Kidney capillary endothelial cell (primary cell): ENCODE data around the gene SPSB3.
"Not testable (repeated sequence)": the region's sequence is repeated elsewhere in the genome, so short reads cannot be mapped to it uniquely, and the experiment has no call there.

ENCODE experiments used
- DNase-seq: peaks from one replicate; pipeline ENCODE4 v3.0.0-alpha.2; 2018; ENCODE audit warnings: low spot score

The SPSB3 gene

DNA sequence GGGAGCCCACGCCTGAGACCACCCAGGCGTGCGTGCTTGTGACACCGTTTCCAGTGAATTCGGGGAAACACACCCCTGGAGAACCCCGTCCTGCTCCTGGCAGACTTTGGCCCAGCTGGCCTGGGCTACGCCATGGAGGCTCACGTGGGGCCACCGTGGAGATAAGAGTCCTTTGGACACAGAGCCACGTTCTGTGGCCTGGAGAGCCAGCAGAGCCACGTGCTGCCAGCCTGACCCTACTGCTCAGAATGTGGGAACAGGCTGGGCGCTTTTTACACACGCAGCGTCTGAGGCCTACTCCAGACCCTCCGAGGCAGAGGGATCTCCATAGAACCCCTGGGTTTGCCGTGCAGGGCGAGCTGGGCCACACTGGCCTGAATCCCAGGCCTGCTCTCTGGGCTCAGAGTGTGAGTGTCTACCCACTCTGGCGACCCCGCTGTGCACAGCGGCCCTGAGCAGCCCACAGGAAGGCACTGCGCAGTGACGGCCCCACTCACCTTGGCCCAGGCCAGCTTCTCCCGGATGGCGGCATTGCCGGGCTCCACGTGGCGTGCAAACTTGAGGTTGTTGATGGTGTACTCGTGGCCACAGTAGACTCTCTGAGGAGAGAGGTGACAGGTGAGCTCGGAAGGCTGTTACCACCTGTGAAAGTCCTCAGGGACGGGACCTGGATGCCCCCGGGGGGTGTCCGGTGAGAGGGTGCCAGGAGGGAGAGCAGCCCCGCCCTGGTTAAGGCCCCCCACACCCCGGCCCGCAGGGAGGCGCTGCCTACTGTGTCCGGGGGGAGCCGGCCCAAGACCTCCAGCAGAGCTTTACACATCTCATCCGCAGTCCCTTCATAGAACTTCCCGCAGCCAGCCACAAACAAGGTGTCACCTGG is 34.3 kb upstream of the SPSB3 start:
- DNase-seq, result no peak

DNA sequence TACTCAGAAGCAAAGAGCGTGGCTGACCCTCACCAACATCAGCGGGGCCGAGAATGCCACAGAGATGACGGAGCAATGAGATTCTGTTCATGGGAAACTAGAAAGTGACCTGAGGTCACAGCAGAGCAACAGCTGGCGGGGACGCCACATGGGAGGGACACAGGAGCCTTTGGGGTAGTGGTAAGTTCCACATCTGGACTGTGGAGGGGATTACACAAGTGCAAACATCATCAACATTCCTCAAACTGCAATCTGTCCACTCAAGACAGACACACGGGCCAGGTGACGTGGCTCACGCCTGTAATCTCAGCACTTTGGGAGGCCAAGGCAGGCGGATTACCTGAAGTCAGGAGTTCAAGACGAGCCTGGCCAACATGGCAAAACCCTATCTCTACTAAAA is 33.1 kb upstream of the SPSB3 start:
- no peak for DNase-seq

DNA sequence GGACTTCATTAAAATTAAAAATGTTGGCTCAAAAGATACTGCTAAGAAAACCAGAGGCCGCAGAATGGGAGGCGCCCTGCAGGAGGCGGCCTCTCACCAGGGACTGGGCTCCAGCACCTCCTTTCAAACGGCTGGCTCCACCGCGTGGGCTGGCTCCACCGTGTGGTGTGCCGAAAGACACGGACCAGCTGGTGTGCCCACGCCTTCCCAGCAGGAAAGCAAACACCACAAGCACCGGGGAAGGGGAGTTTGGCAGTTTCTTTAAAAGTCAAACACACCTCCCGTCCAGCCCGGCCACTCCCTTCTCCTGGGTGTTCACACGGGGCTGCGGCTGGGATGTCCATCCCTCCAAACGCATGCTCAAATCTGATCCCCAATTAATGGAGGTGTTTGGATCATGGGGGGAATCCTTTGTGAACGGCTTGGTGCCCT is 30.4 kb upstream of the SPSB3 start:
- DNase-seq, result peak; percentile 10

DNA sequence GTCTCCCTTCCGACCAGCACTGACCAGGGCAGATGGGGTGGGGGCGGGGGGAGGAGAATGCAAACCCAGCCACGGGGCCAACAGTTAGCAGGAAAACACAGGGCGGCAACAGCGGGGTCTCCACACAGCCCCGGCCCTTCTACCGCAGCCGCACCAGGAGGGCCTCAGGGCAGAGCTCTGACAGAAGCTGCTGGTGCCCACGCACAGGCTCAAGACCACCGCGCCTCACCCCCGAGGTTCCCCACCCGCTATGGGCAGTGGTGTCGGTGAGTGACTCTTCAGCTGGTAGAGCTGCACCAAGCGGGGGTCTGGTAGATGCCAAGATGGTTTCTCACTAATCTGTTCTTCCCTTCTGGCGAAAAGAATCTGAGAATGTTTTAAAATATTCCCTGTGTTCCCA is 28.2 kb upstream of the SPSB3 start:
- no peak for DNase-seq

DNA sequence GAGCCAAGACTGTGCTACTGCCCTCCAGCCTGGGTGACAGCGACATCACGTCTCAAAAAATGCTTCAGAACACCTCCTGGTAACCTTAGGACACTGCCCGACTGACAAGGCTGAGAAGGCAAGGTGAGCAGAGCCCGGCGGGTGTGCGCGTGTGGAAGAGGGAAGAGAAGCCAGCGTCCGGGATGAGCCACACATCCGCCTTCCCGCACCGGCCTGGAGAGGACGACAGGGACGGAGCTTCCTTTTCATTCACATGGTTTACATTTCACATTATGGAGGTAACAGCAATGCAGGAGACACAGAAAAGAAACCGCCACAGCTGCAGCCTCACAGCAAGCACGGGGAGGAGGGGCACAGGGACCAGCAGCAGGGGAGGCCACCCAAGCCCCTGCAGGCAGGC is 27.7 kb upstream of the SPSB3 start:
- DNase-seq, result no peak

DNA sequence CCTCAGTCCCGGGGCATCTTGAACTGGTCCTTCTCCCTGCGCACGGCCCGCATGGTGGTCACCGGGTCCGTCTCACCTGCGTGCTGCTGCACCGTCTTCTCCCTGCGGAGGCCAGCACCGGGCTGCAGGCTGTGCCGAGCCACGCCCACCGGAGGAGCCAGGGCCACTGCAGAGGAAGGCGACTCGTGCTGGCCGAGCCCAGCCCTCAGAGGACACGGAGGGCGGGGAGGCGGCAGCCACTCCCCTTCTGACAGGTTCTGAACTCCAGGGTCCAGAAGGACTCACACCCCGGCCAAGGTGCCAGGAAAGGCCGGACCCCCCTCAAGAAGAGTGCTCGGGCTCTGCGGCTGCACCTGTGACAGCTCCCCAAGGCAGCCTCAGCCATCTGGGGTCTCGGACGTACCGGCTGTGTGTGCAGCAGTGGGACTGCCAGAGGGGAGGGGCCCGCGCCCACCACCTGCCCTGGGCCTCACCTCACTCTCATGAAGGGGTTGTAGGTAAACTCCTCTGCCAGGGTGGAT is 27.0 kb upstream of the SPSB3 start:
- no peak for DNase-seq

DNA sequence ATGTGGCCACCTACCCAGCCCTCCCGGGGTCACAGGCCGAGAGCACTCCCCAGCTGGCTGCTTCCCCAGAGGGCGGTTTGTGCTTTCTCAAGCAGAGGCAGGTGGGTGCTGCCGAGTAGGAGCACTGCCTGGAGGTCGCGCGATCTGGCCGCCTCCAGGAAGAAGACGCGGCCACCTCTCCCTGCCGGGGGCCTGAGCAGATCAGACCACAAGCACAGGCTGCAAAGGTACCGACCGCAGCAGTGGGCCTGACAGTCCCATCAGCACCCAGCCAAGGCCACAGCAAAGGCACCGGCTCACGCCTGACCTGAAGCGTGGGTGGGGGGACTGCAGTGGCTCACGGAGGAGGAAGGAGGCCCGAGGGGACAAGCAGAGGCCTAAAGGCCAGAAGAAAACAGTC is 26.3 kb upstream of the SPSB3 start:
- no peak for DNase-seq

DNA sequence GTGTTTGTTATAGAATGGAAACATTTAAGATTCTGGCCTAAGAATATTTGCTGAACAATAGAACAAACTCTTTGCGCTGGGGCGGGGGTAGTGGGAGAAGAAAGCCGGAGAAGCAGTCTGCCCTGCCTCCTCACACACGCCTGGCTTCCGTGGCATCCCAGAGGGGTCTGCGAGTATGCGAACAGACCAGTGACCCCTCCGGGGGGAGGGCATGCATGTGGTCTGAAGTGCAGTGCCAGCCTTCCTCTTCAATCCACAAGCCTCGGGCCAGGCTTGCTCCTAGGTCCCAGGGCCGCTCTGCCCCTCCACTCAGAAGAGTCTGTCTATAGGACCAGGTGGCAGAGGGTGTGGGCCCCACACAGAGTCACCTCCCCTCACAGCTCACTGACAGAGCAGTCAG is 25.3 kb upstream of the SPSB3 start:
- DNase-seq, result no peak

DNA sequence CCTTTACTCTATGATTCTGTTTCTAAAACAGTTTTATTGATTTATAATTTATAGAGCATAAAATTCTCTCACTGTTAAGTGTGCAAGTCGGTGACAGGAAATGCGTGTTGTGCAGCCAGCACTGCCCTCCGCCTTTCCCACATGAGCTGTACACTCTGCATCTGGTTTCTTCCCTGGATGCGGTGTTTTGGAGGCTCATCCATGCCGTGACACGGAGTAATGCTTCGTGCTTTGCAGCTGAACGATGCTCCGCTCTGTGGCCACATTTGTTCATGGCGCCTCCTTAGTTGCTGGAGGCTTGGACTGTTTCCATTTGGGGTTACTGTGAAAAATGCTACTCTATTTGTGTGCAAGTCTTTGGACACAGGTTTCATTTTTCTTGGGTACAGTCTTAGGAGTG is 18.3 kb upstream of the SPSB3 start:
- DNase-seq, result no peak

DNA sequence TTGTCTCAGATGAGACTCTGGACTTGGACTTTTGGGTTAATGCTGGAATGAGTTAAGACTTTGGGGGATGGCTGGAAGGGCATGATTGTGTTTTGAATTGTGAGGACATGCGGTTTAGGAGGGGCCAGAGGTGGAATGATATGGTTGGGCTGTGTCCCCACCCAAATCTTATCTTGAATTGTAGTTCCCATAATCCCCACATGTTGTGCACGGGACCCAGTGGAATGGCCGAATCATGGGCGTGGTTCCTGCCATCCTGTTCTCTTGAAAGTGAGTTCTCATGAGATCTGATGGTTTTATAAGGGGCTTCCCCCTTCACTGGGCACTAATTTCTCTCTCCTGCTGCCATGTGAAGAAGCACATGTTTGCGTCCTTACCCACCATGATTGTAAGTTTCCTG is 16.9 kb upstream of the SPSB3 start:
- not testable (repeated sequence) for DNase-seq

DNA sequence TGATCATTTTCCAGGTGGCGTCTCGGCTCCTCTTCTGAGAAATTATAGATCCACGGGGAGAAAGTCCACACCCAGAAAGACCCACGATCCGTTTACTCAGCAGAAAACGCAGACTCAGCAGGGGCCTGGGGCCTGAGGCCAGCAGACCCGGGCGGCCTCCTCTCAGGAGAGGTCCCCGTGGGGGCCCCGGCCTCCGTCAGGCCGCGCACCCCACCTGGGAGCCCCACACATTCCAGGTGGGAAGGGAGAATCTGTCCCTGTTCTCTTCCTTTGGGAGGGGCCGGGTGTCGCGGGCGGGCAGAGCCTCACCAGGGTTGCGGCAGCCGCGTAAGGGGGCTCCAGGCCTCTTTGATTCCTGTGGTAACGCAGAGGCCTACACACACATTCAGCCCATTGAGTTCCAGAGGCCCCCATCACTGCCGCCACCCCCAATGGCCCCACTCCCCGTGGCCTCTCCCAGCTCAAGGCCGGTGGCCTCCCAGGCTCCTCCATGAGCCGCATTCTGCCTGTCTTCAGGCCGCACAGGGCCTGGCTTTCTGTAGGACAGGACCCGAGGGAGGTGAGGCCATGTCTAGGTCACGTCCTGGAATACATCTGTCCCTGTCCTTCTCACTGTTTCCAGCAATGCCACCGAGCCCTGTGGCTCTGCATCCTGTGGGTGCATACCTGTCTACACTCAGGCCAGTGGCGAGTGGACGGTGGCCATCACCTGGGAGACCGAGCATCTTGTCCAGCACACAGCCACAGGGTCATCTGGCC is 12.7 kb upstream of the SPSB3 start:
- DNase-seq, result no peak

DNA sequence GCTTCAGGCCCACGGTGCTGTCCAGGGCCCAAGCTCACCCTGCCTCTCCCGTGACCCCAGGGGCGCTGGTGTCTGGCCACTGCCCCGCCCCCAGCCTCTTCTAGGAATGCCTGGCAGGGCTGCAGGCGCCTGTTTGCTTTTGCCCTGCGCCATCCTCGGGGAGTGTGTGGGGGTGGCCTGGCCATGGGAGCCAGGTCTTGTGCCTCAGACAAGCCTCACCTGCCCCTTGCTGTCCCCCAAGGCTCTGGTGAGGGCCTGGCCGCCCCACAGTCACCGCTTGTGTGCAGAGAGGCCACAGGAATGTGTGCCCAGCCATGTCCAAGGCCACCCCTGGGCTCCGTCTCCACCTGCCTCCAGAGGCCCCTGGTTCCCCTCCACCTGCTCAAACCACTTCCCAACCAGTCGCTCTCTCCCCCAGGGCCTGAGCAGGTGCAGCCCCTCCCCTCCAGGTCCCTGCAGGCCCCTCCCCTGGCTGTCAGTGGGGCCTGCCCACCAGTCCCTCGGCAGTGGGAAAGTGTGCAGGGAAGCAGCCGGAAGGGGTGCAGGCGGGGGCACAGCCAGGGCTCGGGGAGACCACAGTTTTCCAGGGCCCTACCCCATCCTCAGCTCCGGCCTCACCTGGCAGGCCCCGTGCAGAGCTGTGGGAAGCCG is 12.0 kb upstream of the SPSB3 start:
- DNase-seq, result no peak

DNA sequence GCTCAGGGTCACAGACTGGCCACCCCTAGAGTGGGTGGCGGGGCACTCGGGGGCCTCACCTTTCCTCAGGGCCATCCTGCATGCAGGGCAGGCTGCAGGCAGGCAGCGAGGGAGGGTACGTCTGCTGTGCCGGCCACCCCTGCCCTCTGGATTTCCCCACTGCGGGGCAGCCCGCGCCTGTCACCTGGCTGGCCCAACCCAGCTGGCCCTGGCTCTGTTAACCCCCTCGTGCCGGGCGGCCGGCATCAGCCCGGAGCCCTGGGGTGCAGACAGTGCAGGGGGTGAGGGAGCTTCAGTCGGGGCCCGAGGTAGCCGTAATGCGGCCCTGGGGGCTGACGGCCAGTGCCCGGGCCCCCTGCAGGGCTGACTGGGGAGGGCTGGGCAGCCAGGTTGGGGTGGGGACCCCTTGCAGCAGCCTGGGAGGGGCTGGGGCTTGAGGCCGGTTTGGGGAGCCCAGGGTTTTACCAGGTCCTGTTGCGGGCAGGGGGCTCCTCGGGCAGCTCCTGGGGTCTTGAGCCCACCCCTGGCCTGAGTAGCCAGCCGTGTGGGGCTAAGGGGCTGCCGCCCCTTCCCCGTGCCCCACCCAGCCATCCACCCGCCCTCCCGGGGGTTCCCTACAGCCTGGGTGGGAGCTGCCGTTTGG is 11.3 kb upstream of the SPSB3 start, which contains the start of gene IGFALS:
Gene IGFALS (minus strand): TSS at position 128 of the 643 bp plus-strand sequence. CDS start 53 bp downstream, at position 75.
- DNase-seq, result no peak

DNA sequence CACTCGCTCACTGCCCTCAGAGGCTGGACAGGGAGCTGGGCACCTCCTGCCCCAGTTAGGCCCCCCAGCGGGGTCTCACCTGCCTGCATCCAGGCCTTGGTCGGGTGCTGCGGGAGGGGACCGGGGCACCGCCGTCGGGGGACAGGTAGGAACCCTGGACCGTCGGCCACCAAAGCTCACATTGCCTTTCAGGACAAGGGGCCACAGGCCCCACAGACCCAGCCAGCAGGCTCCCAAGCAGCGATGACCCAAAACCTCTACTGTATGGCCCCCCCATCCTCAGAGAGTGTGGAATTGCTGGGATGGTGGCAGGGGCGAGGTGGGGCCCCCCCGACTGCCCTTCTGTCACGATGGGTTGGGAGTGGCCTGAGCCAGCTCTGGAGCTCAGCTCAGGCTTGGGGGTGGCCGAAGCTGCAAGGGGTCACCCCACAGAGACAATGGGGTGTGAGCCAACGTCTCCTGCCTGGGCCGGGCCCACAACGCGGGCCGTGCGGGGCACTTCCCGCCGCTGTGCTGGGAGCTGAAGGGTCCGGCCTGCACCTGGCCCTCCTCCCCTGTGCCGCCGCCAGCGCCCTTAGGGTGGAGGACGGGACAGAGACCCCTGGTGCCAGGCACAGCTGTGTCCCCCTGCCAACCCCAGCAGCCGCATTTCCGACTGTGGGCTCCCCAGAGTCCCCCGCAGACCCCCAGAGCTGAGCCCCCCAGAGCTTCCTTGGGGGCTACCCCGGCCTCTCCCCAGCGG is 10.6 kb upstream of the SPSB3 start:
- DNase-seq, result no peak

DNA sequence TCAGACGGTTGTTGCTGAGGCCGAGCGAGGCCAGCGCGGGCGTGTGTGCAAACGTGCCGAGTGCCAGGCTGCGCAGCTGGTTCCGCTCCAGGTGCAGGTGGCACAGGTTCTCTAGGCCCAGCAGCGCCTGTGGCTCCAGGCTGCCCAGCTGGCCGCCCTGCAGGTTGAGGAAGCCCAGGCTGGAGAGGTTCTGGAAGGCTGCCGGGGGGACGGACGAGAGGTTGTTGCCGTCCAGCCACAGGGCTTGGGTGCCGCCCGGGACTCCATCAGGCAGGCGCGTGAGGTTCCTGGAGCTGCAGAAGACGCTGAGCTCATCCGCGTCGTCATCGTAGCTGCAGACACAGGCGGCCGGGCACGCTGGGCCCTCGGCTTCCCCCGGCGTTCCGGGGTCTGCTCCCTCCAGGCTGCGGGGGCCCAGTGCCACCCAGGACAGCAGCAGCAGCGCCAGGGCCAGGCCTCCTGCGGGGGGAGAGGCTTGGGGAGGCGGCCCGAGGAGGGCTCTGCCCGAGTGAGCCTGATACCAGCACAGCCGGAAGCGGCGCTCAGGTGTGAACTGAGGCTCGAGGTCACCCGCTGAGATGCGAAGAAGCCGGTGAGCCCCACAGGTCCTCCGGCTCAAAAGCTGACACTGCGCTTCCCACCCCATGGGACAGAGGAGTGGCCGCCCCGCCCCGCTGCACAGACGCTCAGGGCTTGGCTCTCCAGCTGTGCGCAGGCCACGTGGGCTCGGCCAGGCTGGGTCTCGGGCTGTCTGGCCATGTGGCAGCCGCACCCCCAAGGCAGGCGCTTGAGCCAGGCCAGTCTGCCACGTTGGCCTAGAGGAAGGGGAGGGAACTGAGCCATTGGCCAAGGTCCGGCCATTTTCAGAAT is 9.8 kb upstream of the SPSB3 start:
- DNase-seq, result no peak

DNA sequence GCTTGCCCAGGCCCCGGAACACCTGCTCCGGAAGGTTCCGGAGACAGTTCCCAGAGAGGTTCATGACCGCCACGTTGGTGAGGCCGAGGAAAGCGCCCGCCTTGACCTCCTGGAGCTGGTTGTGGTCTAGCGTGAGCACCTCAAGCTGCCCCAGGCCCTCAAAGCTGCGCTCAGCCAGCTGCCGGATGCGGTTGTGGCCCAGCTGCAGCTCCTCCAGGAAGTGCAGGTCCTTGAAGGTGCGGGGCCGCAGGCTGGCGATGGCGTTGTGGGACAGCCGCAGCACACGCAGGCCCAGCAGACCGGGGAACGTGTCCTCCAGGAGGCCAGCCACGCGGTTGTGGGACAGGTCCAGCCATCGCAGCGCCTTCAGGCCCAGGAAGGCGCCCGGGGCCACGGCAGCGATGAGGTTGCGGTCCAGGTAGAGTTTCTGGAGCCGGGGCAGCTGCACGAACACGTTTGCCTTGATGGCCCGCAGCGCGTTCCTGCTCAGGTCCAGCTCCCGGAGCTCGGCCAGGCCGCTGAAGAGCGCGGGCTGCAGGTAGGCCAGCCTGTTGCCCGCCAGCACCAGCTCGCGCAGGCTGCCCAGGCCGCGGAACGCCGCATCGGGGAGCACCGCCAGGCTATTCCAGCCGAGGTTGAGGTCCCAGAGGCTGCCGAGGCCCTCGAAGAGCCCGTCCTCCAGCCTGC is 9.0 kb upstream of the SPSB3 start:
- no peak for DNase-seq

DNA sequence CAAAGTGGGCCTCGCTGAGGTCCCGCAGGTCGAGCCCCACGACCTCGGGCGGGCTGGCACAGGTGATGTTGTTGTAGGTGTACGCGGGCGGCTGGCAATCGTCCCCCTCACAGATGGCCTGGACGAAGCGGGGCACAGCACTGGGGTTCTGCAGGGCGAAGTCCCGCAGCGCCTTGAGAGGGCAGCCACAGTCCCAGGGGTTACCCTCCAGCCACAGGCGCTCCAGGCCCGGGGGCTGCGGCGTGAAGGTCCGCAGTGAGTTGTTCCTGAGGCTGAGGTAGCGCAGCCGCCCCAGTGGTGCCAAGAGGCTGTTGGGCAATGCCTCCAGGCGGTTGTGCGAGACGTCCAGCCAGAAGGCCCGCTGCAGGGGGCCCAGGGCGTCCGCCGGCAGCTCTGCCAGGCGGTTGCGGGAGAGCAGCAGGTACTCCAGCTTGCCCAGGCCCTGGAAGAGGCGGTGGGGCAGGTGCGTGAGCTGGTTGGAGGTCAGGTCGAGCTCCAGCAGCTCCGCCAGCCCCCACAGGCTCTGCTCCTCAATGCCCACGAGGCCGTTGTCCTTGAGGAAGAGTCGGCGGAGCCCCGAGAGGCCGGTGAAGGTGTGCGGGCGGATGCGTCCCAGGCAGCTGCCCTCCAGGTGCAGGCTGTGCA is 8.4 kb upstream of the SPSB3 start:
- no peak for DNase-seq

DNA sequence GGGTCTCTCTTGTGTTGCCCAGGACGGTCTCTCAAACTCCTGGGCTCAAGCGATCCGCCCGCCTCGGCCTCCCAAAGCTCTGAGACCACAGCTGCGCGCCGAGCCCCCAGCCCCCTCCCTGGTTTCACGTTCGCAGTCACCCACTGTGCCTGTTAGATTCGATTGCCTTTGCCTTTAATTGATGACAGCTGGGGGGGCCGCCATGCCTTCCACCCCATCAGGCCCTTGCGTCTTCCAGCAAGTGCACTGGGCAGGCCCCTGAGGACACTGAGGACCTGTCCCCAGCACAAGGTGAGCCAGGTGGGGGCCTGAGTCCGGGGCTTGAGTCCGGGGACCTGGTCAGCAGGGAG is 7.9 kb upstream of the SPSB3 start:
- no peak for DNase-seq

DNA sequence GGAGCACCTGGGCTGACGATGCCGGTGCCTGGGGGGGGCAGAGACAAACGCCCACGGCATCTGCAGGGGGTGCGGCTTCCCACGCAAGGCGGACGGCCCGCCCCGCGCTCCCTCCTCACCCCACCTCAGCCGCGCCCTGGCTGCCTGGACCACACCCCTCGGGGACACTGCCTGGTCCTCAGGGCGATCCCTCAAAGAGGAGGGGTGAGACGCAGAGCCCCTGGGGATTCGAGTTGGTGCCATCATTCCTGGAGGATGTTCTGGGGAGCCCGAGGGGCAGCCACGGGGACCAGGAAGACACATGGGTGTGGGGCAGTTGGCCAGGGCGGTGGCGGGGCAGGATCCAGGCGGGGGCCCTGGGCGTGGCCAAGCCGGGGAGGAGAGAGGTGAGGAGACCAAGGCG is 7.3 kb upstream of the SPSB3 start:
- DNase-seq, result no peak
